Measurements from ENCODE around the gene EPS8L1. TPM values are rescaled to one million over a fixed set of nuclear protein-coding genes. Genes with fewer than 3 reads are reported as not detected.
"Not testable (repeated sequence)": the region's sequence is repeated elsewhere in the genome, so short reads cannot be mapped to it uniquely, and the experiment has no call there.

EPS8L1 gene
- polyA plus RNA-seq, 6 donors from 2014 or later = not detected

DNA sequence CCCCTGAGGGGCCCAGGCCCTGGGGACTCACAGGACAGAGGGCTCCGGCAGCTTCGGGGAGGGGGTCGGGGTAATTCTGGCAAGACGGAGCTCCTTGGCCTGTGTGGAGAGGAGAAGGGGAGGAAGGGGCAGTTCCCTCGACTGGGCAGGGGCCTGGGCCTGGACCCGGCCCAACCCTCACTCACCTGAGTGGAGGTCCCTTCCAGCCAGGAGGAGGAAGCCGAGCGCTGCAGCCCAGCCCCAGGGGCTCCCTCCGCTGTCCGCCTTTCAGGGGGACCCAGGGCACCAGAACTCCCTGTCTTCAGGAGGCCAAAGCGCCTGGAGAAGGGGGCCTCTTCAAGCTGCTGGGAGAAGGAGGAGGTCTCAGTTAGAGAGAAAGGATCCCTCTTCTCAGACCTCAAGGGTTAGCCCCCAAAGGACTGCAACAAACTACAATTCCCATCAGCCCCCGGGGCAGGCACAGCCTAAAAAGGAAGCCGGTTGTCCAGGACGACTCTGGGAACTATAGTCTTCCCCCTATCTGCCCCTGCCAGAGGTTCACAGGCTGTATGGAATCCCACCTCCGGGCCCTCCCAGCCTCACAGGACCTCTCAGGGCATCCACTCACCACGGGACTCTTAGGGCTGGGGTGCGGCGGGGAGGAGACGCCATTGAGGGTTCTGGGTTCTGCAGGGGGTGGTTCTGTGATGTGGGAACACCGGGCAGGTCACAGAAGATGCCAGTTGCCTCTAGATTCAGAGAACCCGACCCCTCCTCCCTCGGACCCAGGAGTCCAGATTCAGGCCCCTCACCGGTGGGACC lies 19.8 kb downstream of the EPS8L1 start:
- peak overlapping the region in 1 of 6 donors; percentile 30 for H3K27ac Mint-ChIP-seq
- DNase-seq (no peak), ATAC-seq (ENCODE audit: low read depth in 2 of 2) (no peak)
- H3K4me3 Mint-ChIP-seq = no peak overlapping the region
- no peaks in the 10 kb centered on the region for H3K9me3 Mint-ChIP-seq
- H3K36me3 Mint-ChIP-seq = peaks cover 0 to 15% of the 10 kb centered on the region in 2 donors
- peaks cover 0 to 8% (median 0%) of the 10 kb centered on the region in 3 donors for H3K4me1 Mint-ChIP-seq
- H3K27me3 Mint-ChIP-seq = no peaks in the 10 kb centered on the region

GRCh38 chr19:55096061-55096701 lies 20.5 kb downstream of the EPS8L1 start:
- Mint-ChIP-seq H3K36me3 (peaks cover 0 to 15% of the 10 kb centered on the region in 2 donors), H3K27ac (no peak overlapping the region), H3K4me1 (peaks cover 0 to 8% (median 0%) of the 10 kb centered on the region in 3 donors), H3K9me3 (no peaks in the 10 kb centered on the region), H3K4me3 (no peak overlapping the region), H3K27me3 (no peaks in the 10 kb centered on the region)
- ATAC-seq (ENCODE audit: low read depth in 2 of 2) = no peak
- no peak for DNase-seq

DNA sequence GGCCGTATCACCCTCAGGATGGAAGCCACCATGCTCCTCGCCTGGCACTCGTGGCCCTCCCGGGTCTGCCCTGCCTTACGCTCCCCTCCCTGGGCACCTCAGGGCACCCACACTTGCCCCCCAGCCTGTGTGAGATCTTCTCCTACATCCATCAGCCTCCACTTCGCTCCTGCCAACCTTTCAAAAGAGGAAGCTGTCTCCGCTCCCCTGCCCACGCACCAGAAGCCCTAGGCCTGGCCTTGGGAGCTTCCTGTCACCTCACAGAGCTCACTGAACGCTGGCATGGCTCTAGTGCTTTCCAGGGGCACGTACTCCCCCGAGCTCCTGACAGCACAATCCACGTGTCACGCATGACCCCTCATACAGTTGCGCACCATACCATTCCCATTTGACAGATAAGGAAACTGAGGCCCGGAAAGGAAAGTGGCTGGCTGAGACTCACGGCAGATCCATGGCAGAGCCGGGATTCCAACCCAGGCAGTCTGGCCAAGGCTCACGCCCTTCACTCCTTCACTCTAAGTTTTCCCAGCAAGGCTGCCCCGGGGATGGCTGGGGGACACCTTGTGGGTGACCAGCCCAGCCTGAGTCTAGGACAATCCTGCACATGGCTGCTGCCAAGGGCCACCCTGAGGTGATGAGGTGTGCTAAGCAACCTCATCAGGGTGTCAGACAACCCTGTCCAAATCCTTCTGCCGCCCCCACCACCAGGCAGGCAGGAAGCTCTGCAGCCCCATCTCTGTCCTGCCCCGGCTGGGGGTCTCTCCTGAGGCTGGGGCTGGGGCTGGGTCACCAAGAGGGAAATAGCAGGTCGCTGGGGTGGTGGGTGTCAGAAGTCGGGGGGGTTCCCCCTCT lies 22.4 kb downstream of the EPS8L1 start:
- Mint-ChIP-seq H3K4me3 (no peak overlapping the region), H3K27ac (peak overlapping the region in 1 of 6 donors; percentile 47), H3K9me3 (peaks cover 0 to under 1% (median 0%) of the 10 kb centered on the region in 7 donors), H3K4me1 (peaks cover 0 to 12% (median 0%) of the 10 kb centered on the region in 3 donors), H3K27me3 (no peaks in the 10 kb centered on the region), H3K36me3 (peaks cover 0 to 15% of the 10 kb centered on the region in 2 donors)
- no peak for ATAC-seq (ENCODE audit: low read depth in 2 of 2)
- no peak for DNase-seq

GRCh38 chr19:55098716-55099556 lies 23.3 kb downstream of the EPS8L1 start:
- no peak overlapping the region for H3K27ac Mint-ChIP-seq
- no peaks in the 10 kb centered on the region for H3K27me3 Mint-ChIP-seq
- H3K4me1 Mint-ChIP-seq = peaks cover 0 to 12% (median 0%) of the 10 kb centered on the region in 3 donors
- ATAC-seq (ENCODE audit: low read depth in 2 of 2) (no peak), DNase-seq (no peak)
- no peak overlapping the region for H3K4me3 Mint-ChIP-seq
- H3K36me3 Mint-ChIP-seq = peaks cover 0 to 15% of the 10 kb centered on the region in 2 donors
- H3K9me3 Mint-ChIP-seq = peaks cover 0 to 1% (median 0%) of the 10 kb centered on the region in 7 donors

- Mint-ChIP-seq H3K4me3 (no peak overlapping the region), H3K9me3 (peaks cover 0 to 1% (median 0%) of the 10 kb centered on the region in 7 donors), H3K4me1 (peaks cover 0 to 12% (median 0%) of the 10 kb centered on the region in 3 donors), H3K27me3 (no peaks in the 10 kb centered on the region), H3K36me3 (peaks cover 0 to 11% of the 10 kb centered on the region in 2 donors), H3K27ac (no peak overlapping the region)
- DNase-seq = no peak
- no peak for ATAC-seq (ENCODE audit: low read depth in 2 of 2)
These were observed 24.2 kb downstream of the EPS8L1 start for GRCh38 chr19:55099557-55100506.

DNA sequence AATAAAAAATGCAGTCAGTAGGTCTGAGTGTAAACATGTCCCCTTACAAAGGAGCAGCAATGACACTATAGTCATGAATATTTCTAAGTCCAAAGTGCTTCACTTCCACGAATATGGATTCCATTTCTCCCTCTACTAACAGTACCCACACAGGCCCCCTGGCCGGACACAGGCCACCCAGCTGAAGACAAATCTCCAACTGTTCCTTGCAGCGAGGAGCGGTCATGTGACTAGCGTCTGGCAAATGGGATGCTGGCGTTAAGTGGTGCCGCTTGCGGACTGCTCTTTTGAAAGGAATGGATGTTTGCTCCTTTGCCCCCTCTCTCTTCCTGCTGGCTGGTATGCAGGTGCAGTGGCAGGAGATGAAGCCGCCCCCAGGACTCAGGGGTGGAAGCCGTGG lies 25.6 kb downstream of the EPS8L1 start:
- Mint-ChIP-seq H3K27me3 (no peaks in the 10 kb centered on the region), H3K27ac (no peak overlapping the region), H3K4me1 (peaks cover 0 to 12% (median 0%) of the 10 kb centered on the region in 3 donors), H3K4me3 (no peak overlapping the region), H3K9me3 (peaks cover 0 to 1% (median 0%) of the 10 kb centered on the region in 7 donors), H3K36me3 (peaks cover 0 to 14% of the 10 kb centered on the region in 2 donors)
- DNase-seq (no peak), ATAC-seq (ENCODE audit: low read depth in 2 of 2) (no peak)

DNA sequence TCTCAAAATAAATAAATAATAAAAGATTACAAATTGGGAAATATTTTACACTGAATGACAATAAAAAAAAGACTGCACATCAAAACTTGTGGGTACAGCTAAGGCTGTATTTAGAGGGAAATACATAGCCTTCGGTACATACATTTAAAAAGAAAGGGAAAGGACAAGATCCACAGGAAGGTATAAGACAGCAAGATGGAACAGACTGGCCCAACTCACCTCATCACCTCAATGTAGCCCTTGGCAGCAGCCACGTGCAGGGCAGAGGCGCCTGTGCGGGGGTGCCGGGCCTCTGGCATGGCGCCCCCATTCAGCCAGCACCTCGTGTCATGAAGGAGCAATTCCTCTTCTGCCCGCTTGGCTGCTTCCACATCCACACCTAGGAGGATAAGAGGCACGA lies 27.5 kb downstream of the EPS8L1 start:
- Mint-ChIP-seq H3K27ac (peak overlapping the region in 1 of 6 donors; percentile 72), H3K9me3 (peaks cover 0 to 1% (median 0%) of the 10 kb centered on the region in 7 donors), H3K4me1 (peaks cover 0 to 12% (median 0%) of the 10 kb centered on the region in 3 donors), H3K27me3 (no peaks in the 10 kb centered on the region), H3K4me3 (no peak overlapping the region), H3K36me3 (peaks cover 0 to 14% of the 10 kb centered on the region in 2 donors)
- DNase-seq = no peak
- no peak for ATAC-seq (ENCODE audit: low read depth in 2 of 2)

DNA sequence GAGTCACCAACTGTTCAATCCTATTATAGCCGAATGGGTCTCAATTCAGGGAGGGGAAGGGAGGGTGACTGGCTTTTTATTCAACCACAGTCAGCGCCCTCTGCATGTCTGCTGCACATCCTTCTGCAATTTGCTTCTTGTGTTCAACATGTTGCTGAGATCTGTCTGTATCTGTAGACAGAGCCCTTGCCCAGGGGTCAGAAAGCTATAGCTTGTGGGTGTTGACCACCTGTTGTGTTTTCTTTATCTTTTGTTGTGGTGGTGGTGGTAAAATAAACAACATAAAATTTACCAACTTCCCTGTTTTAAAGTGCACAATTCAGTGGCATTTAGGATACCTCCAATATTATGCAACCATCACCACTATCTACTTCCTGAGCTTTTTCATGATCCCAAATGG lies 29.6 kb downstream of the EPS8L1 start:
- no peak for ATAC-seq (ENCODE audit: low read depth in 2 of 2)
- Mint-ChIP-seq H3K9me3 (peaks cover 0 to 1% (median 0%) of the 10 kb centered on the region in 7 donors), H3K4me1 (peaks cover 6 to 13% (median 10%) of the 10 kb centered on the region in 3 donors), H3K4me3 (no peak overlapping the region), H3K27ac (no peak overlapping the region), H3K36me3 (peaks cover 0 to 13% of the 10 kb centered on the region in 2 donors), H3K27me3 (no peaks in the 10 kb centered on the region)
- DNase-seq = no peak

DNA sequence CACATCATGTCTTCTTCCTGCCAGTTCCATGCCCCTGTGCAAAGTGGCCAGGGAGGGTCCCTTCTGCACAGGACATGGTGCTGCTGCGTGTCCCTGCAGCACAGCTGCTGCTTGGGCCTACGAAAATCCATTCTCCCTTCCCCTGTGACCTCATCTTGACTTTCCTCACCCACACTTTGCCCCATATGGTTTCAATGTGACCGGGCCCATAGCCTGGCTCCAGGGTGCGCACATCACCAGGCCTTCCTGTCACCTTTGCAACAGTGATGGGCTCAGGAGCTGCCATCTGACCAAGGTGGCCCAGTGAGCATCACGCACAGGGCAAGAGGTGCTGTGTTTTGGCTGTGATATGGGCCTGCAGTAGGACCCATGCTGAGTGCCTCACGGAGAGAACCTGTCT lies 30.9 kb downstream of the EPS8L1 start:
- no peaks in the 10 kb centered on the region for H3K27me3 Mint-ChIP-seq
- ATAC-seq (ENCODE audit: low read depth in 2 of 2) = no peak
- peaks cover 0 to 13% of the 10 kb centered on the region in 2 donors for H3K36me3 Mint-ChIP-seq
- H3K9me3 Mint-ChIP-seq = peaks cover 0 to 1% (median 0%) of the 10 kb centered on the region in 7 donors
- H3K4me3 Mint-ChIP-seq = peak overlapping the region in 1 of 8 donors; percentile 26
- peaks cover 8 to 22% (median 17%) of the 10 kb centered on the region in 3 donors for H3K4me1 Mint-ChIP-seq
- DNase-seq = no peak
- no peak overlapping the region for H3K27ac Mint-ChIP-seq

- DNase-seq; H3K4me3 Mint-ChIP-seq; H3K9me3 Mint-ChIP-seq; H3K27me3 Mint-ChIP-seq; ATAC-seq (ENCODE audit: low read depth in 2 of 2); H3K27ac Mint-ChIP-seq: not testable (repeated sequence)
- H3K36me3 Mint-ChIP-seq = peaks cover 0 to 13% of the 10 kb centered on the region in 2 donors
- peaks cover 10 to 23% (median 13%) of the 10 kb centered on the region in 3 donors for H3K4me1 Mint-ChIP-seq
These were observed 31.6 kb downstream of the EPS8L1 start for GRCh38 chr19:55107252-55107651.

DNA sequence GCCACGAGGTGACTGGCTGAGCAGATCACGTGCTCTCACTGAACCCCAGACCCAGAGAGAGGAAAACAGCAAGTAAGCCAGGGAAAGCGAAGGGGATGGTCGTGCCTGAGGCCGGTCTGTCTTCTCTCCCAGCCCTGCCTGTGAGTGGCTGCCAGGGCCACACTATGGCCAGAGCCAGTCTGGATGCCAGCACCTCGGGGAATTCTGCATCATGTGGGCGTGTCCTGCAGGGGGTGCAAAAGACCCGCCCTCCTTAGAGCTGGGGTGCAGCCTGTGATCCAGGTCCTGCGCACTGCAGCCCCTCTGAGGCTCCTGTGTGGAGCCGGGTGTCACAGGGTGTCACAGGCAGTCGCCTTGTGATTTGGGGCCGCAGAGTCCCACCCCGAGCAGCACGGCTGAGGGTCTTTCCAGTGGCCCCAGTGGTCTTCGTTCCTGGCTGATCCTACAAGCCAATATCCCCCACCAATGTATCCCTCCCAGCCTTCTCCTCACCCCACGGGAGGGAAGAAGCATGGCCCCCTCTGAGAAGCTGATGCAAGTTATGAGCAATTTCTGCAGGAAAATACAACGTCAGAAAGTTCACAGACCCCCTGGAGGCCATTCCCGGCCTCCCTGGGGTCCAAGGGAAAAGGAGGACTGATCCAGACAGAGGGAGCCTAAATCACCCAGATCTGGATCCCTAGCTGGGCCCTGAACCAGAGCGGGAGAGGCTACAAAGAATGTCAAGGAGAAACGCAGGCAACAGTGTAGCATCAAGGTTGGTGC lies 34.0 kb downstream of the EPS8L1 start:
- ATAC-seq (ENCODE audit: low read depth in 2 of 2) (no peak), DNase-seq (no peak)
- Mint-ChIP-seq H3K4me3 (no peak overlapping the region), H3K27ac (no peak overlapping the region), H3K36me3 (peaks cover 0 to 13% of the 10 kb centered on the region in 2 donors), H3K4me1 (peaks cover 15 to 35% (median 21%) of the 10 kb centered on the region in 3 donors), H3K27me3 (no peaks in the 10 kb centered on the region), H3K9me3 (no peaks in the 10 kb centered on the region)
